ENCODE results near the gene HSPB9.
A peak's percentile ranks its signal among the peaks of the same experiment; 100 is the strongest.

Gene HSPB9

DNA sequence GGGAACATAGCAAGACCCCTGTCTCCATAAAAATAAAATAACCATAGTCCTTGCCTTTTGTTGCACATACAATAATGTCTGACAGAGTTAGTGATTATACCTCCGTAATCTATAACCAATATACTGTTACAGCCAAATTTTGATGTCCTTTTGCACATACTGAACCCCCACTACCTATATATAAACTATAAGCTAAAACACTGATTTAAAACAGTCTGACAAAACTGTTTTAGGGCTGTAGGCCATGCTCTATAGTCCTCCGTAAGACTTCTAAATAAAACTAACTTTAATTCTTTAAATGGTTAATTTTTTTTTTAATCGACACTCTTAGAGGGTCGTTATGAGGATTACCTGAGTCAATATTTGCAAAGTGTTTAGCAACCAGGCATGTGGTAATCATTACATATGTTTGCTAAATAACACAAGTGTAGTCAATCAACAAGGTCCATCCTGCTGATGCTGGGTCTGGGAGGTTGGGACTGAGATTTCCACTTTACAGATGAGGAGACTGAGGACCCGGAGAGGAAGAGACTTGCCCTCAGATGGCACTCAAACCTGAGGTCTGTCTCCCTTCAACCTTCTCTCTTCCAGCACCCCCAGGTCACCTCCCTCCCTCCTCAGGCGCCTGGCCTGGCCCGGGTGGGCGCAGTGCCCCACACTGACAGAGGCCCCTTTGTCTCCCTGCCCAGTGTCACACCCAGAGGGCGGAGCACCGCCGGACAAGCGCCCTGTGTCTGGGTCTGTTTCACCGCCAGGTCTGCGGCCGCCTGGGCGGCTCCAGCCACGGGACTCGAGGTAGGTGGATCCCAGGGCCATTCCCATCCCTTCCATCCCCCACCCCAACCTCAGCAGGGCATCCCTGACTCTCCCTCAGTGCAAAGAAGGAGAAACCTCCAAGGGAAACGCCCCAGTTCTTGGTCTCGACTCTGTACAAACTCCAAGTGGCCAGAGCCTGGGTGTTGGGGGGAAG is 34.6 kb upstream of the HSPB9 start:
- WGBS, 2 experiments, result 82% methylated on average over 17 to 19 of the region's 20 CpGs
- H3K36me3 ChIP-seq (ENCODE audit: control insufficient read depth, insufficient read depth, low read length), result no peaks in the 10 kb centered on the region
- no peaks in the 10 kb centered on the region for H3K9me3 ChIP-seq (ENCODE audit: control insufficient read depth, low read length)
- no peaks in the 10 kb centered on the region for H3K27me3 ChIP-seq (ENCODE audit: control insufficient read depth, insufficient read depth, low read length, poor library complexity, severe bottlenecking)
- no peak overlapping the region for H3K4me3 ChIP-seq (ENCODE audit: insufficient read depth, low read depth, low read length)
- no peaks in the 10 kb centered on the region for H3K4me1 ChIP-seq (ENCODE audit: control insufficient read depth, insufficient read depth, low read length)
- no peak overlapping the region for H3K27ac ChIP-seq (ENCODE audit: insufficient read depth, low read depth, low read length, poor library complexity, severe bottlenecking)

- no peaks in the 10 kb centered on the region for H3K27me3 ChIP-seq (ENCODE audit: control insufficient read depth, insufficient read depth, low read length, poor library complexity, severe bottlenecking)
- no peaks in the 10 kb centered on the region for H3K36me3 ChIP-seq (ENCODE audit: control insufficient read depth, insufficient read depth, low read length)
- WGBS, 2 experiments, result 91 to 93% methylated on average over 8 of the region's 8 CpGs
- H3K4me3 ChIP-seq (ENCODE audit: insufficient read depth, low read depth, low read length), result no peak overlapping the region
- H3K4me1 ChIP-seq (ENCODE audit: control insufficient read depth, insufficient read depth, low read length), result no peaks in the 10 kb centered on the region
- H3K9me3 ChIP-seq (ENCODE audit: control insufficient read depth, low read length), result no peaks in the 10 kb centered on the region
- no peak overlapping the region for H3K27ac ChIP-seq (ENCODE audit: insufficient read depth, low read depth, low read length, poor library complexity, severe bottlenecking)
Observed at GRCh38 chr17:42088736-42089135, 33.9 kb upstream of the HSPB9 start.

DNA sequence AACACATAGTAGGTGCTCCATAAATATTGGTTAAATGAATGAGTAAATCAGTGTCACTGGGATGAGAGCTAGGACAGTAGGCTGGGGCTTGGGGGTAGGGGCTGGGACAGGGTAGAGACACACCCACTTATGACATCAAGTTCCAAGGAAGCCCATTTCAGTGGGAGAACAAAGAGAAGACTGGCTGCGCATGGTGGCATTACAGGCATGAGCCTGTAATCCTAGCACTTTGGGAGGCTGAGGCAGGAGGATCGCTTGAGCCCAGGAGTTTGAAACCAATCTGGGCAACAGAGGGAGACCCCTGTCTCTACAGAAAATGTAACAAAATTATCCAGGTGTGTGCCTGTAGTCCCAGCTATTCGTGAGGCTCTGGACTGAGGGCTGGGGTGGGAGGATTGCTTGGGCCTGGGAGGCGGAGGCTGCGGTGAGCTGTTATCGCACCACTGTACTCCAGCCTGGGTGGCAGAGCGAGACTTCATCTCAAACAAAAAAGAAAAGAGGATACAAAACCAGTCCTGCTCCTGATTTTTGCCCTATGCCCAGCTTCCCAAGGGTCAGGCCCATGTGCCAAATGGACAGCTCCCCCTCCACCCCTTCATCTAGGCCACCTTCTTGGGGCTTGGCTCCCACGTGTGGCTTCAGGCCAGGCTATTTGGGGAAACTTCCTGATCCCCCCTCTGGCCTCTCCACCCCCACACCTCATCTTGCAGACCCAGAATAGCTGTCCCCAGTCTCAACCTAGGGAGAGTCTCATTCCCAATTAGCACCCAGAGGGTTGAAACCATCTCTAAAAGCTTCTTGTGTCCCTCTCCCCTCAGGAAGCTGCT is 31.4 kb upstream of the HSPB9 start:
- Histone ChIP-seq H3K27ac (ENCODE audit: insufficient read depth, low read depth, low read length, poor library complexity, severe bottlenecking) (no peak overlapping the region), H3K27me3 (ENCODE audit: control insufficient read depth, insufficient read depth, low read length, poor library complexity, severe bottlenecking) (no peaks in the 10 kb centered on the region), H3K9me3 (ENCODE audit: control insufficient read depth, low read length) (no peaks in the 10 kb centered on the region), H3K4me3 (ENCODE audit: insufficient read depth, low read depth, low read length) (no peak overlapping the region), H3K4me1 (ENCODE audit: control insufficient read depth, insufficient read depth, low read length) (peaks cover under 1% of the 10 kb centered on the region), H3K36me3 (ENCODE audit: control insufficient read depth, insufficient read depth, low read length) (no peaks in the 10 kb centered on the region)
- 91% methylated on average over 8 of the region's 8 CpGs for WGBS, 2 experiments

- Histone ChIP-seq H3K4me1 (ENCODE audit: control insufficient read depth, insufficient read depth, low read length) (peaks cover 14% of the 10 kb centered on the region), H3K9me3 (ENCODE audit: control insufficient read depth, low read length) (no peaks in the 10 kb centered on the region), H3K36me3 (ENCODE audit: control insufficient read depth, insufficient read depth, low read length) (no peaks in the 10 kb centered on the region), H3K27me3 (ENCODE audit: control insufficient read depth, insufficient read depth, low read length, poor library complexity, severe bottlenecking) (peaks cover 16% of the 10 kb centered on the region), H3K4me3 (ENCODE audit: insufficient read depth, low read depth, low read length) (no peak overlapping the region), H3K27ac (ENCODE audit: insufficient read depth, low read depth, low read length, poor library complexity, severe bottlenecking) (no peak overlapping the region)
- 83 to 84% methylated on average over 6 of the region's 6 CpGs for WGBS, 2 experiments
Observed at GRCh38 chr17:42092939-42093338, 29.7 kb upstream of the HSPB9 start.

GRCh38 chr17:42094375-42095069 is 28.1 kb upstream of the HSPB9 start:
- WGBS, 2 experiments, result 86 to 91% methylated on average over 12 of the region's 12 CpGs
- peaks cover 17% of the 10 kb centered on the region for H3K4me1 ChIP-seq (ENCODE audit: control insufficient read depth, insufficient read depth, low read length)
- H3K27ac ChIP-seq (ENCODE audit: insufficient read depth, low read depth, low read length, poor library complexity, severe bottlenecking), result no peak overlapping the region
- H3K36me3 ChIP-seq (ENCODE audit: control insufficient read depth, insufficient read depth, low read length), result no peaks in the 10 kb centered on the region
- H3K9me3 ChIP-seq (ENCODE audit: control insufficient read depth, low read length), result no peaks in the 10 kb centered on the region
- H3K27me3 ChIP-seq (ENCODE audit: control insufficient read depth, insufficient read depth, low read length, poor library complexity, severe bottlenecking), result peaks cover 30% of the 10 kb centered on the region
- no peak overlapping the region for H3K4me3 ChIP-seq (ENCODE audit: insufficient read depth, low read depth, low read length)

GRCh38 chr17:42096360-42097111 is 26.1 kb upstream of the HSPB9 start:
- 65 to 70% methylated on average over 8 of the region's 8 CpGs for WGBS, 2 experiments
- H3K27me3 ChIP-seq (ENCODE audit: control insufficient read depth, insufficient read depth, low read length, poor library complexity, severe bottlenecking), result peaks cover 30% of the 10 kb centered on the region

GRCh38 chr17:42097691-42098631 is 24.6 kb upstream of the HSPB9 start, which contains the start of gene ZNF385C:
ZNF385C (minus strand) TSS chr17:42098473; CDS start chr17:42063056, 35,417 bp downstream.
- H3K4me1 ChIP-seq (ENCODE audit: control insufficient read depth, insufficient read depth, low read length), result peaks cover 17% of the 10 kb centered on the region
- WGBS, 2 experiments, result 12 to 13% methylated on average over 52 of the region's 52 CpGs
- H3K27me3 ChIP-seq (ENCODE audit: control insufficient read depth, insufficient read depth, low read length, poor library complexity, severe bottlenecking), result peaks cover 30% of the 10 kb centered on the region
- peak within 1 kb of the TSS; percentile 20 for H3K4me3 ChIP-seq (ENCODE audit: insufficient read depth, low read depth, low read length)
- H3K9me3 ChIP-seq (ENCODE audit: control insufficient read depth, low read length), result no peaks in the 10 kb centered on the region
- H3K27ac ChIP-seq (ENCODE audit: insufficient read depth, low read depth, low read length, poor library complexity, severe bottlenecking), result no peak within 1 kb of the TSS
- no peaks in the 10 kb centered on the region for H3K36me3 ChIP-seq (ENCODE audit: control insufficient read depth, insufficient read depth, low read length)

More at GRCh38 chr17:42096360-42097111, 26.1 kb upstream of the HSPB9 start:
- Histone ChIP-seq H3K27ac (ENCODE audit: insufficient read depth, low read depth, low read length, poor library complexity, severe bottlenecking) (no peak overlapping the region), H3K36me3 (ENCODE audit: control insufficient read depth, insufficient read depth, low read length) (no peaks in the 10 kb centered on the region), H3K9me3 (ENCODE audit: control insufficient read depth, low read length) (no peaks in the 10 kb centered on the region), H3K4me3 (ENCODE audit: insufficient read depth, low read depth, low read length) (no peak overlapping the region), H3K4me1 (ENCODE audit: control insufficient read depth, insufficient read depth, low read length) (peaks cover 17% of the 10 kb centered on the region)

- H3K27me3 ChIP-seq (ENCODE audit: control insufficient read depth, insufficient read depth, low read length, poor library complexity, severe bottlenecking), result peaks cover 30% of the 10 kb centered on the region
Observed at GRCh38 chr17:42098730-42099399, 23.7 kb upstream of the HSPB9 start.

More at GRCh38 chr17:42098730-42099399, 23.7 kb upstream of the HSPB9 start:
- Histone ChIP-seq H3K36me3 (ENCODE audit: control insufficient read depth, insufficient read depth, low read length) (no peaks in the 10 kb centered on the region), H3K27ac (ENCODE audit: insufficient read depth, low read depth, low read length, poor library complexity, severe bottlenecking) (no peak overlapping the region), H3K4me1 (ENCODE audit: control insufficient read depth, insufficient read depth, low read length) (peaks cover 17% of the 10 kb centered on the region), H3K4me3 (ENCODE audit: insufficient read depth, low read depth, low read length) (no peak overlapping the region), H3K9me3 (ENCODE audit: control insufficient read depth, low read length) (no peaks in the 10 kb centered on the region)
- 32 to 37% methylated on average over 14 of the region's 14 CpGs for WGBS, 2 experiments

Data from ectodermal cell (in vitro differentiated cells).